GM08714 (cell line): Measurements from ENCODE around the gene MAP1LC3C.

Experiments
- H3K4me3 ChIP-seq: fragments of 200-500 bp; sonication (Bioruptor generic); 2 replicates; pipeline ENCODE4 v1.5.1; 2014; ENCODE audit warnings: mild to moderate bottlenecking, low read length, inconsistent platforms
- ZNF274 ChIP-seq: IDR thresholded peaks from 2 replicates; pipeline ENCODE4 v1.6.1; 2012; ENCODE audit warnings: mild to moderate bottlenecking, low read depth, low read length

The MAP1LC3C gene

GRCh38 chr1:241968611-241969010, 30.3 kb downstream of the MAP1LC3C start:
- TF ChIP-seq ZNF274: no peak

GRCh38 chr1:241964550-241965282, 34.2 kb downstream of the MAP1LC3C start:
- no peak overlapping the region for H3K4me3 ChIP-seq
- no peak for TF ChIP-seq ZNF274

More at GRCh38 chr1:241968611-241969010, 30.3 kb downstream of the MAP1LC3C start:
- no peak overlapping the region for H3K4me3 ChIP-seq

GRCh38 chr1:241963722-241964121, 35.2 kb downstream of the MAP1LC3C start:
- no peak for TF ChIP-seq ZNF274
- H3K4me3 ChIP-seq: no peak overlapping the region

GRCh38 chr1:241962153-241962552, 36.7 kb downstream of the MAP1LC3C start:
- H3K4me3 ChIP-seq: no peak overlapping the region
- TF ChIP-seq ZNF274: no peak

- no peak within 1 kb of the TSS for H3K4me3 ChIP-seq
- no peak for TF ChIP-seq ZNF274
Measured at GRCh38 chr1:241957692-241958494, 41.0 kb downstream of the MAP1LC3C start, which contains the start of gene BECN2. BECN2 (plus strand) TSS chr1:241957767; CDS start chr1:241957767, 0 bp downstream.

GRCh38 chr1:241950390-241950789, 48.5 kb downstream of the MAP1LC3C start:
- TF ChIP-seq ZNF274: no peak
- no peak overlapping the region for H3K4me3 ChIP-seq

GRCh38 chr1:241947354-241947753, 51.5 kb downstream of the MAP1LC3C start:
- TF ChIP-seq ZNF274: no peak
- no peak overlapping the region for H3K4me3 ChIP-seq
